ENCODE data around the gene DIMT1.

Gene DIMT1

GRCh38 chr5:62375627-62376026, 28.1 kb downstream of the DIMT1 start:
- Histone ChIP-seq H3K36me3 (ENCODE audit: insufficient read depth) (peaks cover 6% of the 10 kb centered on the region; the same call in 1 of the 2 replicates), H2AFZ (ENCODE audit: low read depth) (no peak overlapping the region), H3K79me2 (ENCODE audit: insufficient read depth, low read depth) (no peaks in the 10 kb centered on the region), H3K27me3 (ENCODE audit: insufficient read depth, low read depth) (no peaks in the 10 kb centered on the region), H3K4me3 (IDR thresholded peaks at IDR 0.05; ENCODE audit: insufficient read depth, low read depth, low read length) (no peak overlapping the region), H3K27ac (no peak overlapping the region), H4K20me1 (ENCODE audit: insufficient read depth) (no peaks in the 10 kb centered on the region), H3K9ac (no peak overlapping the region), H3K4me2 (no peak overlapping the region), H3K4me1 (ENCODE audit: low read depth, poor library complexity, severe bottlenecking) (peaks cover 10% of the 10 kb centered on the region)
- TF ChIP-seq, protein P1, sequence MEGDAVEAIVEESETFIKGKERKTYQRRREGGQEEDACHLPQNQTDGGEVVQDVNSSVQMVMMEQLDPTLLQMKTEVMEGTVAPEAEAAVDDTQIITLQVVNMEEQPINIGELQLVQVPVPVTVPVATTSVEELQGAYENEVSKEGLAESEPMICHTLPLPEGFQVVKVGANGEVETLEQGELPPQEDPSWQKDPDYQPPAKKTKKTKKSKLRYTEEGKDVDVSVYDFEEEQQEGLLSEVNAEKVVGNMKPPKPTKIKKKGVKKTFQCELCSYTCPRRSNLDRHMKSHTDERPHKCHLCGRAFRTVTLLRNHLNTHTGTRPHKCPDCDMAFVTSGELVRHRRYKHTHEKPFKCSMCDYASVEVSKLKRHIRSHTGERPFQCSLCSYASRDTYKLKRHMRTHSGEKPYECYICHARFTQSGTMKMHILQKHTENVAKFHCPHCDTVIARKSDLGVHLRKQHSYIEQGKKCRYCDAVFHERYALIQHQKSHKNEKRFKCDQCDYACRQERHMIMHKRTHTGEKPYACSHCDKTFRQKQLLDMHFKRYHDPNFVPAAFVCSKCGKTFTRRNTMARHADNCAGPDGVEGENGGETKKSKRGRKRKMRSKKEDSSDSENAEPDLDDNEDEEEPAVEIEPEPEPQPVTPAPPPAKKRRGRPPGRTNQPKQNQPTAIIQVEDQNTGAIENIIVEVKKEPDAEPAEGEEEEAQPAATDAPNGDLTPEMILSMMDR (conservative IDR thresholded peaks at IDR 0.05; ENCODE audit: low read depth, low read length) = no peak

DNA sequence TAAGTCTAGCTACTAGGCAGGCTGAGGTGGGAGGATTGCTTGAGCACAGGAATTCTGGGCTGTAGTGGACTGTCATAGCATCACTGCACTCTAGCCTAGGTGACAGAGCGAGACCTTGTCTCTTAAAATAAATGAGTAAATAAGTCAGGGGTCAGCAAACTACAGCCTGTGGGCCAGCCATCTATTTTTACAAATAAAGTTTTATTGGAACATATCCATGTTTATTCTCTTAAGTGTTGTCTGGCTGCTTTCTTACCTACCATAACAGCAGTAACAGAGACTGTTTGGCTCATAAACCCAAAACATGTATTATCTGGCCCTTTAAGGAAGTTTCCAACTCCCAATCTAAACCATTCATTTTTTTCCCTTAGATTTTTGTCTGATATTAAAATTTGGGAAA, 29.6 kb downstream of the DIMT1 start:
- Histone ChIP-seq H3K27me3 (ENCODE audit: insufficient read depth, low read depth) (no peaks in the 10 kb centered on the region), H3K36me3 (ENCODE audit: insufficient read depth) (peaks cover 6% of the 10 kb centered on the region; the same call in 1 of the 2 replicates), H4K20me1 (ENCODE audit: insufficient read depth) (no peaks in the 10 kb centered on the region), H2AFZ (ENCODE audit: low read depth) (no peak overlapping the region), H3K4me3 (IDR thresholded peaks at IDR 0.05; ENCODE audit: insufficient read depth, low read depth, low read length) (no peak overlapping the region), H3K4me1 (ENCODE audit: low read depth, poor library complexity, severe bottlenecking) (peaks cover 10% of the 10 kb centered on the region), H3K4me2 (no peak overlapping the region), H3K27ac (no peak overlapping the region), H3K79me2 (ENCODE audit: insufficient read depth, low read depth) (no peaks in the 10 kb centered on the region), H3K9ac (no peak overlapping the region)
- TF ChIP-seq, protein P1 (conservative IDR thresholded peaks at IDR 0.05; ENCODE audit: low read depth, low read length) = no peak

GRCh38 chr5:62373382-62373781, 30.3 kb downstream of the DIMT1 start:
- Histone ChIP-seq H3K27me3 (ENCODE audit: insufficient read depth, low read depth) (no peaks in the 10 kb centered on the region), H3K27ac (no peak overlapping the region), H2AFZ (ENCODE audit: low read depth) (no peak overlapping the region), H3K4me2 (no peak overlapping the region), H4K20me1 (ENCODE audit: insufficient read depth) (no peaks in the 10 kb centered on the region), H3K4me3 (IDR thresholded peaks at IDR 0.05; ENCODE audit: insufficient read depth, low read depth, low read length) (no peak overlapping the region), H3K79me2 (ENCODE audit: insufficient read depth, low read depth) (no peaks in the 10 kb centered on the region), H3K4me1 (ENCODE audit: low read depth, poor library complexity, severe bottlenecking) (peaks cover 10% of the 10 kb centered on the region), H3K9ac (no peak overlapping the region), H3K36me3 (ENCODE audit: insufficient read depth) (peaks cover 3% of the 10 kb centered on the region; the same call in 1 of the 2 replicates)
- TF ChIP-seq, protein P1 (conservative IDR thresholded peaks at IDR 0.05; ENCODE audit: low read depth, low read length) = no peak

DNA sequence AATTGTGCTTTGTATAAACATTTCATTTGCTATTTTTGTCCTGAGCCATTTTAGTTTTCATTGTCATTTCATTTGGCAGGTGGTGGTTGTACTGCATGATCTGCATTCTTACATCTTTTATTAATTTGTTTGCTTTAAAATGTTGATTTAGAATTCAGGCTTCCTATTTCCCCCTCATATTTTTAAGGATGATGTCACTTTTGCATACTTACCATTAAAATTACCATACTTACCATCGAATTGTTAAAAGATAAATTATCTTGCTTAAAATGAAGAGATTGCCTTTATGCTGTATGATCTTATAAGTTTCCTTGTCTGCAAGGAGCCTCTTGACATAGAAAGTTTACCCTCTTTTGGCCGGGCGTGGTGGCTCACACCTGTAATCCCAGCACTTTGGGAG, 31.1 kb downstream of the DIMT1 start:
- no peak overlapping the region for H3K4me2 ChIP-seq
- H3K27ac ChIP-seq = no peak overlapping the region
- H3K9ac ChIP-seq = no peak overlapping the region
- peaks cover 10% of the 10 kb centered on the region for H3K4me1 ChIP-seq (ENCODE audit: low read depth, poor library complexity, severe bottlenecking)
- H3K4me3 ChIP-seq (IDR thresholded peaks at IDR 0.05; ENCODE audit: insufficient read depth, low read depth, low read length) = no peak overlapping the region
- no peaks in the 10 kb centered on the region for H4K20me1 ChIP-seq (ENCODE audit: insufficient read depth)
- H3K79me2 ChIP-seq (ENCODE audit: insufficient read depth, low read depth) = no peaks in the 10 kb centered on the region
- TF ChIP-seq, protein P1 (conservative IDR thresholded peaks at IDR 0.05; ENCODE audit: low read depth, low read length) = no peak
- no peaks in the 10 kb centered on the region for H3K36me3 ChIP-seq (ENCODE audit: insufficient read depth)
- H3K27me3 ChIP-seq (ENCODE audit: insufficient read depth, low read depth) = no peaks in the 10 kb centered on the region
- no peak overlapping the region for H2AFZ ChIP-seq (ENCODE audit: low read depth)

Measured in KMS-11 (cell line).